Embryonic facial prominence (tissue), 1 donor: ENCODE results near the gene PPAT.
"Not testable (repeated sequence)": the region's sequence is repeated elsewhere in the genome, so short reads cannot be mapped to it uniquely, and the experiment has no call there.

Experiments
- DNase-seq: peaks from one replicate; pipeline ENCODE4 v3.0.0-alpha.2; 2016; ENCODE audit errors: extremely low spot score

PPAT gene

DNA sequence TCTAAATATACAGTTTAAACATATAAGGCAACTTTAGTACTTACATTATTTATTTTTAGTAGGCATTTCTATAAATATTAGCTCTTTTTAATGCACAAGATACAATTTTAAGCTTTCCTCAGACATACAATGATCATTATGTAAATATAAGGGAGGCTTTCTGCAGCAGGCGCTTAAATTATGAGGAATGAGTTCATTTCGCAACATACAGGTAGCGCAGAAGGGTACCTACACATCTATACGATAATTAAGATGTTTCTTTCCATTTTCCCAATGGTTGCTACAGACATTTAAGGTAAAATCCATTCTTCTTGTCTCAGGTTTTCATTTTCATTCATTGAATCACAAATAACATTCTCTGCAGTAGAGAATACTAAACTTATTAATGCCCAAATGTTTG lies 49.3 kb downstream of the PPAT start:
- no peak for DNase-seq

DNA sequence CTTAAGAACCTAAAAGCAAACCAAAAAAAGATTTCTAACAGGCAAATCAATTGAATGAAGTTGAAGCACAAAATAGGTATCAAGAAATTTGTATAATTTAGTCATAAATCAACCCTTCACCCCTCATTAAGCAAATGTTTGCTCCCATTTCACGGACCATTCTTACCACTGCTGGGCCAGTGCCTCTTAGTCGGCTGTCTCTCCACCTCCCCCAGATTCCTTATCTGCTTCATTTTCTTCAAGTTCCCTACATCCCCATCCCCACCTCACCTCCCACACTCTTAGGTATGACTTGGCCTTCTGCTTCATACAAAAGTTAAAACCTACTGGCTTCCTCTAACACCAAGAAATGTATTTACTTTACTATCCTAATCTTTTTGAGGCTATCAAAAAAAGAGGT lies 60.0 kb downstream of the PPAT start:
- DNase-seq: no peak

GRCh38 chr4:56374956-56375355 lies 60.5 kb downstream of the PPAT start:
- no peak for DNase-seq

DNA sequence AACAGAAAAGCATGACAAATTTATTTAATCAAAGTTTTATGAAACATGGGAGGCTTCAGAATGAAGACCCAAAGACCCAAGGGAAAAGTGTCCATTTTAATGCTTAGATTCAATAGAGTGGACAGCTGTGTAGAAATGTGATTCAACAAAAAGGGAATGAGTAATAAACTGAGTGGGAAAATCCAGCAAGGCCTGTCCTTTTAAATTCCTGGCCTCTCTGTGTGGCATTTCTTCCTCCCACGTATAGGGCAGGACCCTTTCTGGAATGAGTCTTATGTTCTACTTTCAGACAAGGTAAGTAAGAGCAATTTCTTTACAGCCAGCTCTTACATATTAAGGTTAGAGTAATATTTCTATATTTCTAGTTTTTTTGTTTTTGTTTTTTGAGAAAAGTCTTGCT lies 62.6 kb downstream of the PPAT start:
- no peak for DNase-seq

DNA sequence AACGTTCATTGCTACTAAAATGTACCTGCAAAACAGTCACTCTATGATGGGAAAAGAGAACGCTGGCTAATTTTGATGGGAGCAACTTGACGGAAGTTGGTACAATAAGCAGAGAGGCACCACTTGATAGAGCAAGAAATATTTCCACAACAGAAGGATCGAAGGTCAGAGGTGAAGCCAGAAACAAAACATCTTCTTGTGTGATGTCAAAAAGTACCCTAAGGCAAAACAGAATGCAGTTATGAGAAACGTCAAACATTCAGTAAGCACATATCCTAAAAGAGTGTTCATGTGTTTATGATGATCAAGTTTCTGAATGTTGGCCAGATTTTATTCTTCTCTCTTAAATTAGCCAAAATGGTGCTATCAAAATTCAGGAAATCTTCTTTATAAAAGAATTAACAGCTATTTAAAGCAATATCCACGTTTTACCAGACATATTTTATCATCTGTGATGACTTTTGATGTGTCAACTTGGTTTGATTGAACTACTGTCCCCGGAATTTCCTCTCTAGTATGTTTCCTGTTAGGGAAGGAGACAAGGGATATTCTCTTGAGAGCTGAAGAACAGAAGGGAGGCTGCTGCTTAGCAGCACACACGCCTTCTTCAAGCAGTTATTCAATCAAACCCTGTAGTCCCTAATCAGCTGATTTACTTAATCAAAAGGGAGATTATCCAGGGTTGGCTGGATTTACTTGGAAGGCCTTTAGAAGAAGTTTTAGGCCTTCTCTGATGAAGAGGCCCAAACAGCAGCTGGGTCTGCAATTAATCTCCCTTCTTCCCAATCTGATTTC lies 63.8 kb downstream of the PPAT start:
- DNase-seq: no peak

- DNase-seq: no peak
These were observed 65.0 kb downstream of the PPAT start for GRCh38 chr4:56370377-56370776.

DNA sequence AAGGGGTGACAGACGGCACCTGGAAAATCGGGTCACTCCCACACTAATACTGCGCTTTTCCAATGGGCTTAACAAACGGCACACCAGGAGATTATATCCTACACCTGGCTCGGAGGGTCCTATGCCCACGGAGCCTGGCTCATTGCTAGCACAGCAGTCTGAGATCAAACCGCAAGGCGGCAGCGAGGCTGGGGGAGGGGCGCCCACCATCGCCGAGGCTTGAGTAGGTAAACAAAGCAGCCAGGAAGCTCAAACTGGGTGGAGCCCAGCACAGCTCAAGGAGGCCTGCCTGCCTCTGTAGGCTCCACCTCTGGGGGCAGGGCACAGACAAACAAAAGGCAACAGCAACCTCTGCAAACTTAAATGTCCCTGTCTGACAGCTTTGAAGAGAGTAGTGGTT lies 72.4 kb downstream of the PPAT start:
- DNase-seq: not testable (repeated sequence)

- DNase-seq: no peak
These were observed 75.3 kb downstream of the PPAT start for GRCh38 chr4:56360071-56360470.

GRCh38 chr4:56356650-56357049 lies 78.8 kb downstream of the PPAT start:
- DNase-seq: no peak

DNA sequence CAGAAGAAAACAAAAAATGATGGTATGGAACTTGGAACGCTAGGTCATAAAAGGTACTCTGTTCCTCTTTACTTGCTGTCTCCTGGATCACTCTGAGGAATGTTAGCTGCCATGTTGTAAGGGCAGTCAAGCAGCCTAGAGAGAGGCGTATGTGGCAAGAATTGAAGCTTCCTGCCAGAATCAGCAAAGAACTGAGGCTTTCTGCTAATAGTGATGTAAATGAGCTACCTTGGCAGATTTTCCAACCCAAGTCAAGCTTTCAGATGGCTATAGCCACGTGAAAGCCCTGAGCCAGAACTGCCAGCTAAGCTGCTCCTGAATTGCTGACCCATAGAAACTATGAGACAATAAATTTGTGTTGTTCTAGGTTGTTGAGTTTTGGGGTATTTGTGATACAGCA lies 86.8 kb downstream of the PPAT start:
- DNase-seq: no peak

DNA sequence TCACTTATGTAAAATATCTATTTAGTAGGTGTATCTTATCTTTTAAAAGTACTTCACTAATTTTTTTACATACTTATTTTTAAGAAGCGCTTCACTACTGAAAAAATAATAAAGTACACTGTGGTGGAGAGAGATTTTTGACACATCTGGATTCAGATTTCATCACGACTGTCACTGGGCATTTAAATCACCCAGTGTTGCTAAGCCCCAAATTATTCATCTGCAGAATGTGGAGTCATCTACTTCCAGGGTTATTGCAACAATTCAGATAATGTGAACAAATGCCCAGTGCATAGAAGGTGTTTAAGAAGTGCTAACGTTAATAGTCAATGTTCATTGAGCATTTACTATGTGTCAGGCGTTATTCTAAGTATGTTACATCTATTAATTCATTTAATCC lies 90.0 kb downstream of the PPAT start:
- DNase-seq: no peak
